ENCODE measurements around the gene SNX33.

- TF ChIP-seq, protein P1, sequence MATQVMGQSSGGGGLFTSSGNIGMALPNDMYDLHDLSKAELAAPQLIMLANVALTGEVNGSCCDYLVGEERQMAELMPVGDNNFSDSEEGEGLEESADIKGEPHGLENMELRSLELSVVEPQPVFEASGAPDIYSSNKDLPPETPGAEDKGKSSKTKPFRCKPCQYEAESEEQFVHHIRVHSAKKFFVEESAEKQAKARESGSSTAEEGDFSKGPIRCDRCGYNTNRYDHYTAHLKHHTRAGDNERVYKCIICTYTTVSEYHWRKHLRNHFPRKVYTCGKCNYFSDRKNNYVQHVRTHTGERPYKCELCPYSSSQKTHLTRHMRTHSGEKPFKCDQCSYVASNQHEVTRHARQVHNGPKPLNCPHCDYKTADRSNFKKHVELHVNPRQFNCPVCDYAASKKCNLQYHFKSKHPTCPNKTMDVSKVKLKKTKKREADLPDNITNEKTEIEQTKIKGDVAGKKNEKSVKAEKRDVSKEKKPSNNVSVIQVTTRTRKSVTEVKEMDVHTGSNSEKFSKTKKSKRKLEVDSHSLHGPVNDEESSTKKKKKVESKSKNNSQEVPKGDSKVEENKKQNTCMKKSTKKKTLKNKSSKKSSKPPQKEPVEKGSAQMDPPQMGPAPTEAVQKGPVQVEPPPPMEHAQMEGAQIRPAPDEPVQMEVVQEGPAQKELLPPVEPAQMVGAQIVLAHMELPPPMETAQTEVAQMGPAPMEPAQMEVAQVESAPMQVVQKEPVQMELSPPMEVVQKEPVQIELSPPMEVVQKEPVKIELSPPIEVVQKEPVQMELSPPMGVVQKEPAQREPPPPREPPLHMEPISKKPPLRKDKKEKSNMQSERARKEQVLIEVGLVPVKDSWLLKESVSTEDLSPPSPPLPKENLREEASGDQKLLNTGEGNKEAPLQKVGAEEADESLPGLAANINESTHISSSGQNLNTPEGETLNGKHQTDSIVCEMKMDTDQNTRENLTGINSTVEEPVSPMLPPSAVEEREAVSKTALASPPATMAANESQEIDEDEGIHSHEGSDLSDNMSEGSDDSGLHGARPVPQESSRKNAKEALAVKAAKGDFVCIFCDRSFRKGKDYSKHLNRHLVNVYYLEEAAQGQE (IDR thresholded peaks at IDR 0.05; ENCODE audit: low read depth): no peak
- TF ChIP-seq NFIC (IDR thresholded peaks at IDR 0.05) (no peak), RAD21 (IDR thresholded peaks at IDR 0.05; ENCODE audit: low read depth) (no peak), EP300 (IDR thresholded peaks at IDR 0.05; ENCODE audit: borderline replicate concordance) (no peak), CEBPB (IDR thresholded peaks at IDR 0.05) (no peak), ZBTB7A (IDR thresholded peaks at IDR 0.05; ENCODE audit: low read depth) (no peak)
- TF ChIP-seq, protein P2, sequence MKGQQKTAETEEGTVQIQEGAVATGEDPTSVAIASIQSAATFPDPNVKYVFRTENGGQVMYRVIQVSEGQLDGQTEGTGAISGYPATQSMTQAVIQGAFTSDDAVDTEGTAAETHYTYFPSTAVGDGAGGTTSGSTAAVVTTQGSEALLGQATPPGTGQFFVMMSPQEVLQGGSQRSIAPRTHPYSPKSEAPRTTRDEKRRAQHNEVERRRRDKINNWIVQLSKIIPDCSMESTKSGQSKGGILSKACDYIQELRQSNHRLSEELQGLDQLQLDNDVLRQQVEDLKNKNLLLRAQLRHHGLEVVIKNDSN (IDR thresholded peaks at IDR 0.05): no peak
Observed at GRCh38 chr15:75674366-75674765, 26.7 kb downstream of the SNX33 start.

All from Ishikawa (cell line).